ENCODE results near the gene SNAP23. TPM values are rescaled to one million over a fixed set of nuclear protein-coding genes. Genes with fewer than 3 reads are reported as not detected.

Gene SNAP23
- total RNA-seq, 1 experiment from 2014 or later = 92.2 TPM

GRCh38 chr15:42456531-42456930 is 38.9 kb upstream of the SNAP23 start:
- Mint-ChIP-seq H3K27ac (ENCODE audit: unreplicated experiment) (no peak overlapping the region), H3K9me3 (ENCODE audit: unreplicated experiment) (no peaks in the 10 kb centered on the region), H3K36me3 (ENCODE audit: insufficient read depth, unreplicated experiment) (peaks cover 3% of the 10 kb centered on the region), H3K4me3 (ENCODE audit: unreplicated experiment) (no peak overlapping the region), H3K4me1 (ENCODE audit: low read depth, unreplicated experiment) (no peaks in the 10 kb centered on the region), H3K27me3 (ENCODE audit: insufficient read depth, unreplicated experiment) (no peaks in the 10 kb centered on the region)
- DNase-seq = no peak
- CTCF ChIA-PET = interaction anchor here (0.7 kb wide), 1 partner anchor 795 kb away, joined by 3 read pairs; no protein-coding TSS in a partner anchor
- intact Hi-C loops (cut with micrococcal nuclease; ENCODE audit: unreplicated experiment) = no loop called here
- BruUV-seq (replicated peaks) = no TSS peak
- Histone ChIP-seq H3K36me3 (ENCODE audit: control insufficient read depth, insufficient read depth, low read length) (no peaks in the 10 kb centered on the region), H3K9me3 (no peaks in the 10 kb centered on the region), H3K27me3 (replicated peaks; ENCODE audit: control insufficient read depth, insufficient read depth, low read length) (no peaks in the 10 kb centered on the region), H3K4me1 (no peaks in the 10 kb centered on the region), H3K4me3 (ENCODE audit: low read depth, low read length) (no peak overlapping the region)
- TF ChIP-seq CTCF (IDR thresholded peaks at IDR 0.05; ENCODE audit: insufficient read depth in 1 of 2, low read depth in 1 of 2, low read length in 1 of 2, severe bottlenecking in 1 of 2, unreplicated experiment in 1 of 2) = no peak
- POLR2A ChIA-PET = no interaction called here

GRCh38 chr15:42456971-42457370 is 38.5 kb upstream of the SNAP23 start:
- Mint-ChIP-seq H3K4me3 (ENCODE audit: unreplicated experiment) (no peak overlapping the region), H3K27me3 (ENCODE audit: insufficient read depth, unreplicated experiment) (no peaks in the 10 kb centered on the region), H3K27ac (ENCODE audit: unreplicated experiment) (no peak overlapping the region), H3K36me3 (ENCODE audit: insufficient read depth, unreplicated experiment) (no peaks in the 10 kb centered on the region), H3K4me1 (ENCODE audit: low read depth, unreplicated experiment) (no peaks in the 10 kb centered on the region), H3K9me3 (ENCODE audit: unreplicated experiment) (no peaks in the 10 kb centered on the region)
- intact Hi-C loops (cut with micrococcal nuclease; ENCODE audit: unreplicated experiment) = no loop called here
- no peak for DNase-seq
- no peak for TF ChIP-seq CTCF (IDR thresholded peaks at IDR 0.05; ENCODE audit: insufficient read depth in 1 of 2, low read depth in 1 of 2, low read length in 1 of 2, severe bottlenecking in 1 of 2, unreplicated experiment in 1 of 2)
- ChIA-PET CTCF (interaction anchor here (0.7 kb wide), 1 partner anchor 795 kb away, joined by 3 read pairs; no protein-coding TSS in a partner anchor), POLR2A (no interaction called here)
- Histone ChIP-seq H3K4me1 (no peaks in the 10 kb centered on the region), H3K36me3 (ENCODE audit: control insufficient read depth, insufficient read depth, low read length) (no peaks in the 10 kb centered on the region), H3K4me3 (ENCODE audit: low read depth, low read length) (no peak overlapping the region), H3K9me3 (no peaks in the 10 kb centered on the region), H3K27me3 (replicated peaks; ENCODE audit: control insufficient read depth, insufficient read depth, low read length) (no peaks in the 10 kb centered on the region)
- BruUV-seq (replicated peaks) = no TSS peak

GRCh38 chr15:42457445-42458442 is 37.7 kb upstream of the SNAP23 start:
- intact Hi-C loops (cut with micrococcal nuclease; ENCODE audit: unreplicated experiment) = no loop called here
- Mint-ChIP-seq H3K4me3 (ENCODE audit: unreplicated experiment) (no peak overlapping the region), H3K27ac (ENCODE audit: unreplicated experiment) (no peak overlapping the region), H3K9me3 (ENCODE audit: unreplicated experiment) (no peaks in the 10 kb centered on the region), H3K27me3 (ENCODE audit: insufficient read depth, unreplicated experiment) (no peaks in the 10 kb centered on the region), H3K4me1 (ENCODE audit: low read depth, unreplicated experiment) (no peaks in the 10 kb centered on the region), H3K36me3 (ENCODE audit: insufficient read depth, unreplicated experiment) (peaks cover 2% of the 10 kb centered on the region)
- Histone ChIP-seq H3K9me3 (no peaks in the 10 kb centered on the region), H3K4me1 (no peaks in the 10 kb centered on the region), H3K4me3 (ENCODE audit: low read depth, low read length) (no peak overlapping the region), H3K27me3 (replicated peaks; ENCODE audit: control insufficient read depth, insufficient read depth, low read length) (no peaks in the 10 kb centered on the region), H3K36me3 (ENCODE audit: control insufficient read depth, insufficient read depth, low read length) (no peaks in the 10 kb centered on the region)
- ChIA-PET POLR2A (no interaction called here), CTCF (no interaction called here)
- no TSS peak for BruUV-seq (replicated peaks)
- no peak for DNase-seq
- TF ChIP-seq CTCF (IDR thresholded peaks at IDR 0.05; ENCODE audit: insufficient read depth in 1 of 2, low read depth in 1 of 2, low read length in 1 of 2, severe bottlenecking in 1 of 2, unreplicated experiment in 1 of 2) = no peak

Measured in Caco-2 (cell line).